ENCODE results near the gene MCHR1. TPM values are rescaled to one million over a fixed set of nuclear protein-coding genes. Genes with fewer than 3 reads are reported as not detected.

The MCHR1 gene
- total and polyA plus RNA-seq, 8 donors, result 0.23 to 0.26 TPM; not detected in 6

- H3K4me3 ChIP-seq, result no peak overlapping the region
- intact Hi-C loops (cut with DNase I), result no loop called here
- H3K36me3 ChIP-seq, result no peaks in the 10 kb centered on the region
- TF ChIP-seq CTCF (IDR thresholded peaks at IDR 0.05), result no peak
- H3K27me3 ChIP-seq, result no peaks in the 10 kb centered on the region
- FAIRE-seq (no peak), ATAC-seq (no peak), DNase-seq (no peak)
- no peaks in the 10 kb centered on the region for H3K9me3 ChIP-seq
- no peaks in the 10 kb centered on the region for H3K4me1 ChIP-seq
- H3K27ac ChIP-seq, result no peak overlapping the region
- WGBS, 2 donors, result 77 to 86% methylated on average over 5 of the region's 5 CpGs
These were observed 24.5 kb downstream of the MCHR1 start for GRCh38 chr22:40703736-40704135.

- WGBS, 2 donors, result 68 to 72% methylated on average over 9 of the region's 9 CpGs
- H3K36me3 ChIP-seq, result no peaks in the 10 kb centered on the region
- ATAC-seq (no peak), DNase-seq (no peak), FAIRE-seq (no peak)
- no peaks in the 10 kb centered on the region for H3K27me3 ChIP-seq
- H3K9me3 ChIP-seq, result no peaks in the 10 kb centered on the region
- H3K4me1 ChIP-seq, result peaks cover 0 to 3% (median 0%) of the 10 kb centered on the region in 3 donors
- no peak overlapping the region for H3K27ac ChIP-seq
- intact Hi-C loops (cut with DNase I), result no loop called here
- H3K4me3 ChIP-seq, result no peak overlapping the region
- TF ChIP-seq CTCF (IDR thresholded peaks at IDR 0.05), result no peak
These were observed 26.8 kb downstream of the MCHR1 start for GRCh38 chr22:40705918-40706682.

GRCh38 chr22:40707154-40707553, 27.9 kb downstream of the MCHR1 start:
- Histone ChIP-seq H3K4me1 (peaks cover 0 to 6% (median 0%) of the 10 kb centered on the region in 3 donors), H3K27ac (peak overlapping the region in 1 of 4 donors; percentile 22), H3K36me3 (no peaks in the 10 kb centered on the region), H3K4me3 (no peak overlapping the region), H3K9me3 (no peaks in the 10 kb centered on the region), H3K27me3 (no peaks in the 10 kb centered on the region)
- no peak for FAIRE-seq
- ATAC-seq, result no peak
- WGBS, 2 donors, result 73 to 82% methylated on average over 2 of the region's 2 CpGs
- TF ChIP-seq CTCF (IDR thresholded peaks at IDR 0.05), result no peak
- no peak for DNase-seq
- intact Hi-C loops (cut with DNase I), result no loop called here

GRCh38 chr22:40708177-40708576, 28.9 kb downstream of the MCHR1 start:
- 92 to 94% methylated on average over 5 of the region's 5 CpGs for WGBS, 2 donors
- Histone ChIP-seq H3K9me3 (no peaks in the 10 kb centered on the region), H3K27me3 (no peaks in the 10 kb centered on the region), H3K4me3 (no peak overlapping the region), H3K27ac (no peak overlapping the region), H3K4me1 (peaks cover 0 to 6% (median 0%) of the 10 kb centered on the region in 3 donors), H3K36me3 (no peaks in the 10 kb centered on the region)
- no peak for DNase-seq
- ATAC-seq, result no peak
- TF ChIP-seq CTCF (IDR thresholded peaks at IDR 0.05), result no peak
- intact Hi-C loops (cut with DNase I), result no loop called here
- FAIRE-seq, result no peak

GRCh38 chr22:40709752-40710413, 30.6 kb downstream of the MCHR1 start:
- Histone ChIP-seq H3K4me1 (peaks cover 0 to 6% (median 0%) of the 10 kb centered on the region in 3 donors), H3K27ac (no peak overlapping the region), H3K9me3 (no peaks in the 10 kb centered on the region), H3K27me3 (no peaks in the 10 kb centered on the region), H3K36me3 (no peaks in the 10 kb centered on the region), H3K4me3 (no peak overlapping the region)
- TF ChIP-seq CTCF (IDR thresholded peaks at IDR 0.05), result no peak
- intact Hi-C loops (cut with DNase I), result no loop called here
- ATAC-seq, result peak in 2 of 4 donors; percentile 20 to 36
- WGBS, 2 donors, result 79 to 85% methylated on average over 6 of the region's 6 CpGs
- DNase-seq, result no peak
- no peak for FAIRE-seq
